ENCODE results near the gene GNG2.

Gene GNG2

GRCh38 chr14:52007637-52008036 is 147.2 kb downstream of the GNG2 start:
- Histone ChIP-seq H3K27me3 (replicated peaks; ENCODE audit: insufficient read depth, low read length) (no peaks in the 10 kb centered on the region), H3K79me2 (ENCODE audit: low read length) (no peaks in the 10 kb centered on the region), H3K4me1 (ENCODE audit: low read length) (peaks cover 15% of the 10 kb centered on the region), H2AFZ (ENCODE audit: low read length) (no peak overlapping the region), H3K27ac (ENCODE audit: low read length) (no peak overlapping the region), H3K9ac (ENCODE audit: low read length) (no peak overlapping the region), H3F3A (ENCODE audit: insufficient read depth, low read length) (no peaks in the 10 kb centered on the region), H4K20me1 (ENCODE audit: insufficient read depth, low read length) (no peaks in the 10 kb centered on the region), H3K9me2 (replicated peaks; ENCODE audit: insufficient read depth, low read length) (no peaks in the 10 kb centered on the region), H3K36me3 (replicated peaks; ENCODE audit: insufficient read depth, low read length) (no peaks in the 10 kb centered on the region), H3K4me2 (ENCODE audit: low read depth, low read length) (no peak overlapping the region), H3K9me3 (replicated peaks; ENCODE audit: insufficient read depth, low read length) (no peaks in the 10 kb centered on the region), H3K4me3 (ENCODE audit: low read length) (no peak overlapping the region)
- no peak for TF ChIP-seq EZH2 (optimal IDR thresholded peaks at IDR 0.05; ENCODE audit: low read depth, low read length)
- TF ChIP-seq, protein P1, sequence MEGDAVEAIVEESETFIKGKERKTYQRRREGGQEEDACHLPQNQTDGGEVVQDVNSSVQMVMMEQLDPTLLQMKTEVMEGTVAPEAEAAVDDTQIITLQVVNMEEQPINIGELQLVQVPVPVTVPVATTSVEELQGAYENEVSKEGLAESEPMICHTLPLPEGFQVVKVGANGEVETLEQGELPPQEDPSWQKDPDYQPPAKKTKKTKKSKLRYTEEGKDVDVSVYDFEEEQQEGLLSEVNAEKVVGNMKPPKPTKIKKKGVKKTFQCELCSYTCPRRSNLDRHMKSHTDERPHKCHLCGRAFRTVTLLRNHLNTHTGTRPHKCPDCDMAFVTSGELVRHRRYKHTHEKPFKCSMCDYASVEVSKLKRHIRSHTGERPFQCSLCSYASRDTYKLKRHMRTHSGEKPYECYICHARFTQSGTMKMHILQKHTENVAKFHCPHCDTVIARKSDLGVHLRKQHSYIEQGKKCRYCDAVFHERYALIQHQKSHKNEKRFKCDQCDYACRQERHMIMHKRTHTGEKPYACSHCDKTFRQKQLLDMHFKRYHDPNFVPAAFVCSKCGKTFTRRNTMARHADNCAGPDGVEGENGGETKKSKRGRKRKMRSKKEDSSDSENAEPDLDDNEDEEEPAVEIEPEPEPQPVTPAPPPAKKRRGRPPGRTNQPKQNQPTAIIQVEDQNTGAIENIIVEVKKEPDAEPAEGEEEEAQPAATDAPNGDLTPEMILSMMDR (IDR thresholded peaks at IDR 0.05; ENCODE audit: low read length) = no peak
- no peak for TF ChIP-seq EZH2phosphoT487 (IDR thresholded peaks at IDR 0.05; ENCODE audit: low read length)
- no peak for DNase-seq

GRCh38 chr14:52008136-52008535 is 147.7 kb downstream of the GNG2 start:
- peaks cover 12% of the 10 kb centered on the region for H3K4me1 ChIP-seq (ENCODE audit: low read length)
- H3K4me3 ChIP-seq (ENCODE audit: low read length) = no peak overlapping the region
- H3K9ac ChIP-seq (ENCODE audit: low read length) = no peak overlapping the region
- no peak overlapping the region for H2AFZ ChIP-seq (ENCODE audit: low read length)
- no peak for DNase-seq
- no peak overlapping the region for H3K4me2 ChIP-seq (ENCODE audit: low read depth, low read length)
- H4K20me1 ChIP-seq (ENCODE audit: insufficient read depth, low read length) = no peaks in the 10 kb centered on the region
- H3K9me2 ChIP-seq (replicated peaks; ENCODE audit: insufficient read depth, low read length) = no peaks in the 10 kb centered on the region
- TF ChIP-seq EZH2 (optimal IDR thresholded peaks at IDR 0.05; ENCODE audit: low read depth, low read length) (no peak), EZH2phosphoT487 (IDR thresholded peaks at IDR 0.05; ENCODE audit: low read length) (no peak)
- TF ChIP-seq, protein P1 (IDR thresholded peaks at IDR 0.05; ENCODE audit: low read length) = no peak
- H3K27ac ChIP-seq (ENCODE audit: low read length) = no peak overlapping the region
- H3K79me2 ChIP-seq (ENCODE audit: low read length) = no peaks in the 10 kb centered on the region
- H3K9me3 ChIP-seq (replicated peaks; ENCODE audit: insufficient read depth, low read length) = no peaks in the 10 kb centered on the region
- no peaks in the 10 kb centered on the region for H3F3A ChIP-seq (ENCODE audit: insufficient read depth, low read length)
- no peaks in the 10 kb centered on the region for H3K27me3 ChIP-seq (replicated peaks; ENCODE audit: insufficient read depth, low read length)
- no peaks in the 10 kb centered on the region for H3K36me3 ChIP-seq (replicated peaks; ENCODE audit: insufficient read depth, low read length)

GRCh38 chr14:52010173-52010693 is 149.8 kb downstream of the GNG2 start:
- Histone ChIP-seq H3K9me3 (replicated peaks; ENCODE audit: insufficient read depth, low read length) (no peaks in the 10 kb centered on the region), H3K9ac (ENCODE audit: low read length) (no peak overlapping the region), H3K27me3 (replicated peaks; ENCODE audit: insufficient read depth, low read length) (no peaks in the 10 kb centered on the region), H3K27ac (ENCODE audit: low read length) (no peak overlapping the region), H4K20me1 (ENCODE audit: insufficient read depth, low read length) (no peaks in the 10 kb centered on the region), H3K9me2 (replicated peaks; ENCODE audit: insufficient read depth, low read length) (no peaks in the 10 kb centered on the region), H3K4me2 (ENCODE audit: low read depth, low read length) (no peak overlapping the region), H3K4me3 (ENCODE audit: low read length) (no peak overlapping the region), H3K36me3 (replicated peaks; ENCODE audit: insufficient read depth, low read length) (no peaks in the 10 kb centered on the region), H3K4me1 (ENCODE audit: low read length) (no peaks in the 10 kb centered on the region), H3K79me2 (ENCODE audit: low read length) (no peaks in the 10 kb centered on the region), H3F3A (ENCODE audit: insufficient read depth, low read length) (no peaks in the 10 kb centered on the region), H2AFZ (ENCODE audit: low read length) (no peak overlapping the region)
- TF ChIP-seq, protein P1 (IDR thresholded peaks at IDR 0.05; ENCODE audit: low read length) = no peak
- TF ChIP-seq EZH2 (optimal IDR thresholded peaks at IDR 0.05; ENCODE audit: low read depth, low read length) = no peak
- DNase-seq = no peak

Data from MM.1S (cell line).